PFSK-1 (cell line): ENCODE results near the gene MFN2.

Experiments used
- POLR2AphosphoS5 ChIP-seq: IDR thresholded peaks from 2 replicates; pipeline ENCODE4 v1.6.1; 2012; ENCODE audit warnings: low read depth, mild to moderate bottlenecking, control low read depth, low read length, moderate library complexity
- REST ChIP-seq, 2 experiments: IDR thresholded peaks; 2 replicates each; pipeline versions ENCODE4 v1.6.1 to v1.8.0; 2011 to 2012; ENCODE audit warnings: low read depth in 2 of 2, low read length in 2 of 2, control low read depth in 1 of 2, inconsistent platforms in 1 of 2, mild to moderate bottlenecking in 1 of 2, moderate library complexity in 1 of 2; ENCODE audit not compliant: insufficient read depth in 1 of 2
- TAF1 ChIP-seq: IDR thresholded peaks from 2 replicates; pipeline ENCODE4 v1.6.1; 2012; ENCODE audit warnings: low read length, control low read depth, borderline replicate concordance; ENCODE audit not compliant: insufficient read depth

GRCh38 chr1:12035312-12035711, 55.1 kb downstream of the MFN2 start:
- TF ChIP-seq POLR2AphosphoS5 (no peak), TAF1 (no peak), REST (IDR thresholded peaks at IDR 0.05; ENCODE audit: insufficient read depth in 1 of 2, low read depth in 2 of 2, low read length in 2 of 2) (no peak)
